ENCODE data around the gene PIK3C3.

PIK3C3 gene

GRCh38 chr18:41965634-41966255 lies 10.7 kb downstream of the PIK3C3 start:
- Histone ChIP-seq H3K4me1 (ENCODE audit: control insufficient read depth, insufficient read depth, low read length, poor library complexity, severe bottlenecking) (no peaks in the 10 kb centered on the region), H3K36me3 (ENCODE audit: control insufficient read depth, insufficient read depth, low read length) (peaks cover 49% of the 10 kb centered on the region), H3K27ac (ENCODE audit: low read depth, low read length, severe bottlenecking) (no peak overlapping the region), H3K9me3 (ENCODE audit: control insufficient read depth, low read length) (no peaks in the 10 kb centered on the region), H3K4me3 (ENCODE audit: extremely low read depth, insufficient read depth, low read length, poor library complexity, severe bottlenecking) (no peak overlapping the region)
- 88 to 100% methylated on average over 2 to 4 of the region's 7 CpGs for WGBS, 2 experiments (ENCODE audit: insufficient coverage in 2 of 2)

GRCh38 chr18:41966943-41967342 lies 11.9 kb downstream of the PIK3C3 start:
- Histone ChIP-seq H3K9me3 (ENCODE audit: control insufficient read depth, low read length) (no peaks in the 10 kb centered on the region), H3K4me3 (ENCODE audit: extremely low read depth, insufficient read depth, low read length, poor library complexity, severe bottlenecking) (no peak overlapping the region), H3K36me3 (ENCODE audit: control insufficient read depth, insufficient read depth, low read length) (peaks cover 46% of the 10 kb centered on the region), H3K4me1 (ENCODE audit: control insufficient read depth, insufficient read depth, low read length, poor library complexity, severe bottlenecking) (no peaks in the 10 kb centered on the region), H3K27ac (ENCODE audit: low read depth, low read length, severe bottlenecking) (no peak overlapping the region)
- WGBS, 2 experiments (ENCODE audit: insufficient coverage in 2 of 2), result 84 to 100% methylated on average over 1 to 4 of the region's 4 CpGs

GRCh38 chr18:41967680-41968079 lies 12.6 kb downstream of the PIK3C3 start:
- 77 to 86% methylated on average over 2 of the region's 2 CpGs for WGBS, 2 experiments (ENCODE audit: insufficient coverage in 2 of 2)
- H3K27ac ChIP-seq (ENCODE audit: low read depth, low read length, severe bottlenecking), result no peak overlapping the region
- H3K36me3 ChIP-seq (ENCODE audit: control insufficient read depth, insufficient read depth, low read length), result peaks cover 42% of the 10 kb centered on the region
- no peak overlapping the region for H3K4me3 ChIP-seq (ENCODE audit: extremely low read depth, insufficient read depth, low read length, poor library complexity, severe bottlenecking)
- no peaks in the 10 kb centered on the region for H3K9me3 ChIP-seq (ENCODE audit: control insufficient read depth, low read length)
- no peaks in the 10 kb centered on the region for H3K4me1 ChIP-seq (ENCODE audit: control insufficient read depth, insufficient read depth, low read length, poor library complexity, severe bottlenecking)

GRCh38 chr18:41969881-41970280 lies 14.8 kb downstream of the PIK3C3 start:
- H3K4me1 ChIP-seq (ENCODE audit: control insufficient read depth, insufficient read depth, low read length, poor library complexity, severe bottlenecking), result no peaks in the 10 kb centered on the region
- no peak overlapping the region for H3K4me3 ChIP-seq (ENCODE audit: extremely low read depth, insufficient read depth, low read length, poor library complexity, severe bottlenecking)
- H3K36me3 ChIP-seq (ENCODE audit: control insufficient read depth, insufficient read depth, low read length), result peaks cover 43% of the 10 kb centered on the region
- WGBS, 2 experiments (ENCODE audit: insufficient coverage in 2 of 2), result no CpG with 5 or more reads among the region's 1 CpG
- no peaks in the 10 kb centered on the region for H3K9me3 ChIP-seq (ENCODE audit: control insufficient read depth, low read length)
- H3K27ac ChIP-seq (ENCODE audit: low read depth, low read length, severe bottlenecking), result no peak overlapping the region

GRCh38 chr18:41972067-41972925 lies 17.3 kb downstream of the PIK3C3 start:
- H3K9me3 ChIP-seq (ENCODE audit: control insufficient read depth, low read length), result no peaks in the 10 kb centered on the region
- WGBS, 2 experiments (ENCODE audit: insufficient coverage in 2 of 2), result no CpG with 5 or more reads among the region's 3 CpGs
- no peak overlapping the region for H3K4me3 ChIP-seq (ENCODE audit: extremely low read depth, insufficient read depth, low read length, poor library complexity, severe bottlenecking)
- peaks cover 34% of the 10 kb centered on the region for H3K36me3 ChIP-seq (ENCODE audit: control insufficient read depth, insufficient read depth, low read length)
- H3K27ac ChIP-seq (ENCODE audit: low read depth, low read length, severe bottlenecking), result no peak overlapping the region
- no peaks in the 10 kb centered on the region for H3K4me1 ChIP-seq (ENCODE audit: control insufficient read depth, insufficient read depth, low read length, poor library complexity, severe bottlenecking)

- H3K36me3 ChIP-seq (ENCODE audit: control insufficient read depth, insufficient read depth, low read length), result peaks cover 28% of the 10 kb centered on the region
- H3K9me3 ChIP-seq (ENCODE audit: control insufficient read depth, low read length), result no peaks in the 10 kb centered on the region
- WGBS, 2 experiments (ENCODE audit: insufficient coverage in 2 of 2), result no CpG with 5 or more reads among the region's 2 CpGs
- no peaks in the 10 kb centered on the region for H3K4me1 ChIP-seq (ENCODE audit: control insufficient read depth, insufficient read depth, low read length, poor library complexity, severe bottlenecking)
- no peak overlapping the region for H3K27ac ChIP-seq (ENCODE audit: low read depth, low read length, severe bottlenecking)
- H3K4me3 ChIP-seq (ENCODE audit: extremely low read depth, insufficient read depth, low read length, poor library complexity, severe bottlenecking), result no peak overlapping the region
Measured at GRCh38 chr18:41973983-41974382, 18.9 kb downstream of the PIK3C3 start.

- H3K27ac ChIP-seq (ENCODE audit: low read depth, low read length, severe bottlenecking), result no peak overlapping the region
- 86 to 100% methylated on average over 1 of the region's 1 CpG for WGBS, 2 experiments (ENCODE audit: insufficient coverage in 2 of 2)
- H3K4me3 ChIP-seq (ENCODE audit: extremely low read depth, insufficient read depth, low read length, poor library complexity, severe bottlenecking), result no peak overlapping the region
- no peaks in the 10 kb centered on the region for H3K9me3 ChIP-seq (ENCODE audit: control insufficient read depth, low read length)
- peaks cover 26% of the 10 kb centered on the region for H3K36me3 ChIP-seq (ENCODE audit: control insufficient read depth, insufficient read depth, low read length)
- H3K4me1 ChIP-seq (ENCODE audit: control insufficient read depth, insufficient read depth, low read length, poor library complexity, severe bottlenecking), result no peaks in the 10 kb centered on the region
Measured at GRCh38 chr18:41974796-41975201, 19.8 kb downstream of the PIK3C3 start.

GRCh38 chr18:41975284-41975683 lies 20.2 kb downstream of the PIK3C3 start:
- H3K36me3 ChIP-seq (ENCODE audit: control insufficient read depth, insufficient read depth, low read length), result peaks cover 22% of the 10 kb centered on the region
- WGBS, 2 experiments (ENCODE audit: insufficient coverage in 2 of 2), result 83 to 95% methylated on average over 3 of the region's 5 CpGs

GRCh38 chr18:41977233-41977632 lies 22.2 kb downstream of the PIK3C3 start:
- WGBS, 2 experiments (ENCODE audit: insufficient coverage in 2 of 2), result 95 to 100% methylated on average over 3 to 4 of the region's 6 CpGs

More at GRCh38 chr18:41975284-41975683, 20.2 kb downstream of the PIK3C3 start:
- Histone ChIP-seq H3K9me3 (ENCODE audit: control insufficient read depth, low read length) (no peaks in the 10 kb centered on the region), H3K4me1 (ENCODE audit: control insufficient read depth, insufficient read depth, low read length, poor library complexity, severe bottlenecking) (no peaks in the 10 kb centered on the region), H3K4me3 (ENCODE audit: extremely low read depth, insufficient read depth, low read length, poor library complexity, severe bottlenecking) (no peak overlapping the region), H3K27ac (ENCODE audit: low read depth, low read length, severe bottlenecking) (no peak overlapping the region)

GRCh38 chr18:41982942-41983660 lies 28.1 kb downstream of the PIK3C3 start:
- Histone ChIP-seq H3K4me1 (ENCODE audit: control insufficient read depth, insufficient read depth, low read length, poor library complexity, severe bottlenecking) (no peaks in the 10 kb centered on the region), H3K27ac (ENCODE audit: low read depth, low read length, severe bottlenecking) (no peak overlapping the region), H3K9me3 (ENCODE audit: control insufficient read depth, low read length) (no peaks in the 10 kb centered on the region), H3K4me3 (ENCODE audit: extremely low read depth, insufficient read depth, low read length, poor library complexity, severe bottlenecking) (no peak overlapping the region), H3K36me3 (ENCODE audit: control insufficient read depth, insufficient read depth, low read length) (peaks cover 9% of the 10 kb centered on the region)
- 83 to 90% methylated on average over 2 of the region's 2 CpGs for WGBS, 2 experiments (ENCODE audit: insufficient coverage in 2 of 2)

More at GRCh38 chr18:41977233-41977632, 22.2 kb downstream of the PIK3C3 start:
- no peak overlapping the region for H3K27ac ChIP-seq (ENCODE audit: low read depth, low read length, severe bottlenecking)
- H3K9me3 ChIP-seq (ENCODE audit: control insufficient read depth, low read length), result no peaks in the 10 kb centered on the region
- peaks cover 16% of the 10 kb centered on the region for H3K36me3 ChIP-seq (ENCODE audit: control insufficient read depth, insufficient read depth, low read length)
- H3K4me3 ChIP-seq (ENCODE audit: extremely low read depth, insufficient read depth, low read length, poor library complexity, severe bottlenecking), result no peak overlapping the region
- no peaks in the 10 kb centered on the region for H3K4me1 ChIP-seq (ENCODE audit: control insufficient read depth, insufficient read depth, low read length, poor library complexity, severe bottlenecking)
